Uterus (tissue), 4 donors: ENCODE data around the gene GOLIM4. TPM values are rescaled to one million over a fixed set of nuclear protein-coding genes. Genes with fewer than 3 reads are reported as not detected.

Experiments
- DNase-seq, 2 donors: peaks; one replicate each; pipeline ENCODE4 v3.0.0-alpha.2; 2019 to 2020
- H3K27ac ChIP-seq, 2 donors: fragments of 200-600 bp; sonication (generic); 1 replicate in 1 of 2; 2 replicates in 1 of 2; pipeline ENCODE4 v1.5.1; 2016 to 2018
- H3K27me3 ChIP-seq, 2 donors: fragments of 200-600 bp; sonication (generic); one replicate each; pipeline ENCODE4 v1.5.1; 2018 to 2019; ENCODE audit warnings: control low read depth in 1 of 2
- H3K36me3 ChIP-seq, 2 donors: fragments of 200-600 bp; sonication (generic); one replicate each; pipeline ENCODE4 v1.5.1; 2019; ENCODE audit warnings: control low read depth in 1 of 2
- H3K4me1 ChIP-seq, 2 donors: fragments of 200-600 bp; sonication (generic); one replicate each; pipeline ENCODE4 v1.5.1; 2018 to 2019; ENCODE audit warnings: control low read depth in 1 of 2
- H3K4me3 ChIP-seq, 2 donors: fragments of 200-600 bp; sonication (generic); 1 replicate in 1 of 2; 2 replicates in 1 of 2; pipeline ENCODE4 v1.5.1; 2018 to 2019; ENCODE audit warnings: mild to moderate bottlenecking in 1 of 2
- H3K9me3 ChIP-seq, 2 donors: fragments of 200-600 bp; sonication (generic); one replicate each; pipeline ENCODE4 v1.5.1; 2019; ENCODE audit warnings: control low read depth in 1 of 2
- CTCF ChIP-seq, 4 experiments: fragments of 200-600 bp in 2 of 4; fragments of 450-650 bp in 2 of 4; sonication (generic) in 2 of 4; IDR thresholded peaks; one replicate each; pipeline ENCODE4 v1.5.1; 2016 to 2019; ENCODE audit warnings: antibody characterized with exemption in 4 of 4, mild to moderate bottlenecking in 2 of 4, moderate library complexity in 1 of 4
- POLR2A ChIP-seq, 2 donors: fragments of 450-650 bp; IDR thresholded peaks; one replicate each; pipeline ENCODE4 v1.6.1; 2016; ENCODE audit warnings: antibody characterized with exemption in 2 of 2, mild to moderate bottlenecking in 1 of 2, moderate library complexity in 1 of 2
- intact Hi-C: fragments of 100-400 bp; cut with DNase I; formaldehyde crosslinking; loops from one replicate; pipeline ENCODE4 v1.15.1; 2023; ENCODE audit warnings: low total_unique reads
- total RNA-seq, 4 donors: library from RNA; depleted of rRNA in 3 of 4; stranded (reverse); fragments of >200 nt in 3 of 4; gene quantifications; one replicate each; pipeline versions ENCODE4 v1.1.0 to v1.2.4, GENCODE V29; 2014 to 2023
- donor health status: DM: yes; HTN: yes; CAD: no.

Gene GOLIM4
- total RNA-seq, 4 donors from 2014 or later = 21.0 to 85.1 (median 29.7) TPM

- DNase-seq = no peak
- Histone ChIP-seq H3K27ac (no peak overlapping the region), H3K36me3 (no peaks in the 10 kb centered on the region), H3K27me3 (no peaks in the 10 kb centered on the region), H3K9me3 (no peaks in the 10 kb centered on the region), H3K4me1 (peaks cover 7 to 14% of the 10 kb centered on the region in 2 donors), H3K4me3 (no peak overlapping the region)
- intact Hi-C loops = no loop called here
- TF ChIP-seq POLR2A (IDR thresholded peaks at IDR 0.05) = no peak
- no peak for TF ChIP-seq CTCF (IDR thresholded peaks at IDR 0.05)
These were observed 3.8 kb downstream of the GOLIM4 start for GRCh38 chr3:168091941-168092340.

GRCh38 chr3:168091302-168091858 is 4.3 kb downstream of the GOLIM4 start:
- TF ChIP-seq CTCF (IDR thresholded peaks at IDR 0.05) (no peak), POLR2A (IDR thresholded peaks at IDR 0.05) (no peak)
- Histone ChIP-seq H3K4me3 (no peak overlapping the region), H3K9me3 (no peaks in the 10 kb centered on the region)

GRCh38 chr3:168090306-168091085 is 5.2 kb downstream of the GOLIM4 start:
- Histone ChIP-seq H3K36me3 (no peaks in the 10 kb centered on the region), H3K4me1 (peaks cover 7 to 14% of the 10 kb centered on the region in 2 donors), H3K9me3 (no peaks in the 10 kb centered on the region), H3K27ac (no peak overlapping the region), H3K4me3 (no peak overlapping the region), H3K27me3 (no peaks in the 10 kb centered on the region)
- TF ChIP-seq CTCF (IDR thresholded peaks at IDR 0.05) (no peak), POLR2A (IDR thresholded peaks at IDR 0.05) (no peak)
- DNase-seq = no peak
- intact Hi-C loops = no loop called here

More at GRCh38 chr3:168091302-168091858, 4.3 kb downstream of the GOLIM4 start:
- Histone ChIP-seq H3K27me3 (no peaks in the 10 kb centered on the region), H3K36me3 (no peaks in the 10 kb centered on the region), H3K27ac (no peak overlapping the region), H3K4me1 (peaks cover 7 to 14% of the 10 kb centered on the region in 2 donors)
- no peak for DNase-seq
- intact Hi-C loops = no loop called here

- no peak for DNase-seq
- Histone ChIP-seq H3K4me1 (peaks cover 7 to 14% of the 10 kb centered on the region in 2 donors), H3K4me3 (no peak overlapping the region), H3K27me3 (no peaks in the 10 kb centered on the region), H3K27ac (no peak overlapping the region), H3K36me3 (no peaks in the 10 kb centered on the region), H3K9me3 (no peaks in the 10 kb centered on the region)
- intact Hi-C loops = no loop called here
- no peak for TF ChIP-seq POLR2A (IDR thresholded peaks at IDR 0.05)
- TF ChIP-seq CTCF (IDR thresholded peaks at IDR 0.05) = no peak
These were observed 6.4 kb downstream of the GOLIM4 start for GRCh38 chr3:168089179-168089771.
